ENCODE measurements around the gene LACC1. TPM values are rescaled to one million over a fixed set of nuclear protein-coding genes. Genes with fewer than 3 reads are reported as not detected.

Gene LACC1
- total RNA-seq, 1 donor from 2014 or later: 1.7 TPM

GRCh38 chr13:43880214-43880855 lies 631 bp downstream of the LACC1 start:
- Histone ChIP-seq H3K27ac (no peak overlapping the region), H4K20me1 (ENCODE audit: low read depth) (no peaks in the 10 kb centered on the region)
- peak overlapping the region; percentile 85 for H3K4me3 Mint-ChIP-seq

GRCh38 chr13:43880926-43881325 lies 1.2 kb downstream of the LACC1 start:
- Mint-ChIP-seq H3K4me3 (no peak overlapping the region), H3K36me3 (no peaks in the 10 kb centered on the region)
- no peak overlapping the region for H3K27ac ChIP-seq

More at GRCh38 chr13:43880214-43880855, 631 bp downstream of the LACC1 start:
- Histone ChIP-seq H3K27me3 (peaks cover 25% of the 10 kb centered on the region), H3K79me2 (ENCODE audit: low read depth) (peaks cover 7% of the 10 kb centered on the region), H2AFZ (replicated peaks) (peak overlapping the region; percentile 89), H3K9ac (no peak overlapping the region), H3K36me3 (no peaks in the 10 kb centered on the region), H3K4me2 (peak overlapping the region; percentile 78), H3K9me3 (ENCODE audit: low read depth) (no peaks in the 10 kb centered on the region), H3F3A (ENCODE audit: low read depth) (peaks cover 4% of the 10 kb centered on the region), H3K4me3 (peak overlapping the region; percentile 65), H3K4me1 (peaks cover 15% of the 10 kb centered on the region)
- H3K27ac Mint-ChIP-seq: no peak overlapping the region
- H3K36me3 Mint-ChIP-seq: no peaks in the 10 kb centered on the region
- H3K4me1 Mint-ChIP-seq: peaks cover 13% of the 10 kb centered on the region
- no peaks in the 10 kb centered on the region for H3K9me3 Mint-ChIP-seq
- no peak for DNase-seq (ENCODE audit: low spot score)
- TF ChIP-seq CTCF (IDR thresholded peaks at IDR 0.05) (no peak), EZH2phosphoT487 (IDR thresholded peaks at IDR 0.05) (no peak), EZH2 (IDR thresholded peaks at IDR 0.05) (no peak)
- H3K27me3 Mint-ChIP-seq (ENCODE audit: insufficient read depth, low read depth): peaks cover 9% of the 10 kb centered on the region

GRCh38 chr13:43881580-43881979 lies 1.9 kb downstream of the LACC1 start:
- no peaks in the 10 kb centered on the region for H3K9me3 ChIP-seq (ENCODE audit: low read depth)
- no peaks in the 10 kb centered on the region for H3F3A ChIP-seq (ENCODE audit: low read depth)
- H3K4me3 ChIP-seq: no peak overlapping the region
- H3K4me1 Mint-ChIP-seq: peaks cover 13% of the 10 kb centered on the region
- H3K9me3 Mint-ChIP-seq: no peaks in the 10 kb centered on the region
- no peaks in the 10 kb centered on the region for H4K20me1 ChIP-seq (ENCODE audit: low read depth)
- peaks cover 25% of the 10 kb centered on the region for H3K27me3 ChIP-seq
- H3K79me2 ChIP-seq (ENCODE audit: low read depth): peaks cover 7% of the 10 kb centered on the region
- H3K27ac ChIP-seq: no peak overlapping the region
- H3K36me3 ChIP-seq: no peaks in the 10 kb centered on the region
- no peak for DNase-seq (ENCODE audit: low spot score)
- TF ChIP-seq EZH2phosphoT487 (IDR thresholded peaks at IDR 0.05) (no peak), EZH2 (IDR thresholded peaks at IDR 0.05) (no peak), CTCF (IDR thresholded peaks at IDR 0.05) (no peak)
- H3K36me3 Mint-ChIP-seq: no peaks in the 10 kb centered on the region
- no peak overlapping the region for H2AFZ ChIP-seq (replicated peaks)
- no peak overlapping the region for H3K4me3 Mint-ChIP-seq
- H3K4me2 ChIP-seq: no peak overlapping the region
- no peak overlapping the region for H3K9ac ChIP-seq
- H3K27me3 Mint-ChIP-seq (ENCODE audit: insufficient read depth, low read depth): peaks cover 9% of the 10 kb centered on the region
- H3K4me1 ChIP-seq: peaks cover 15% of the 10 kb centered on the region
- H3K27ac Mint-ChIP-seq: no peak overlapping the region

More at GRCh38 chr13:43880926-43881325, 1.2 kb downstream of the LACC1 start:
- no peaks in the 10 kb centered on the region for H4K20me1 ChIP-seq (ENCODE audit: low read depth)
- H3F3A ChIP-seq (ENCODE audit: low read depth): no peaks in the 10 kb centered on the region
- H3K27me3 ChIP-seq: peaks cover 25% of the 10 kb centered on the region
- TF ChIP-seq CTCF (IDR thresholded peaks at IDR 0.05) (no peak), EZH2 (IDR thresholded peaks at IDR 0.05) (no peak), EZH2phosphoT487 (IDR thresholded peaks at IDR 0.05) (no peak)
- peaks cover 7% of the 10 kb centered on the region for H3K79me2 ChIP-seq (ENCODE audit: low read depth)
- H3K4me2 ChIP-seq: no peak overlapping the region
- H3K9me3 ChIP-seq (ENCODE audit: low read depth): no peaks in the 10 kb centered on the region
- H3K9me3 Mint-ChIP-seq: no peaks in the 10 kb centered on the region
- H3K4me1 Mint-ChIP-seq: peaks cover 13% of the 10 kb centered on the region
- H3K27me3 Mint-ChIP-seq (ENCODE audit: insufficient read depth, low read depth): peaks cover 9% of the 10 kb centered on the region
- DNase-seq (ENCODE audit: low spot score): no peak
- H3K36me3 ChIP-seq: no peaks in the 10 kb centered on the region
- peaks cover 15% of the 10 kb centered on the region for H3K4me1 ChIP-seq
- no peak overlapping the region for H3K9ac ChIP-seq
- H2AFZ ChIP-seq (replicated peaks): no peak overlapping the region
- no peak overlapping the region for H3K4me3 ChIP-seq
- H3K27ac Mint-ChIP-seq: no peak overlapping the region

Data from neural progenitor cell (in vitro differentiated cells).